Activated T-helper 9 cell treated with anti-CD3 and anti-CD28 coated beads, Interleukin-2, amount 50 U/mL, for 16 hours (primary cell): ENCODE results near the gene CRYBG3.

Experiments used
- DNase-seq: peaks from one replicate; pipeline ENCODE4 v3.0.0-alpha.2; 2020; ENCODE audit warnings: low read depth

Gene CRYBG3

DNA sequence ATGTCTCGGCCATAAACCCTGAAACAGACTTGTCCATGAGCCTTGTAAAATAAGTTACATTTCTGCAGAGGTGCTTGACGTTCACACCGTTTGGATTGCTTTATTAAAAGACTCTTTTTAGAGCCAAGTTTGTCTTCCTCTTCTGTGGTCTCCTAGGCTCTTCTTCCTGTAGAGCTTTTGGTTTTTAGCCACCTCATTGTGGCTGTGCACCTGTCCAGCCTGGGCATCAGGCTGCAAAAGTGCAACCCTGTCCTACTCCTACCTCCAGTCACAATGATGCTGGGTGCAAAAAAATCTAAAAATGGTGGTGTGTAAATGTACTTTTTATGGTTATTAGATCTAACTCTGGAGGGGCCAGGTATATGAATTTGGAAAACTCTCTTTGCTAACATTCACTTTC is 153.2 kb downstream of the CRYBG3 start:
- no peak for DNase-seq

- no peak for DNase-seq
These were observed 153.7 kb downstream of the CRYBG3 start for GRCh38 chr3:97975466-97975865.

DNA sequence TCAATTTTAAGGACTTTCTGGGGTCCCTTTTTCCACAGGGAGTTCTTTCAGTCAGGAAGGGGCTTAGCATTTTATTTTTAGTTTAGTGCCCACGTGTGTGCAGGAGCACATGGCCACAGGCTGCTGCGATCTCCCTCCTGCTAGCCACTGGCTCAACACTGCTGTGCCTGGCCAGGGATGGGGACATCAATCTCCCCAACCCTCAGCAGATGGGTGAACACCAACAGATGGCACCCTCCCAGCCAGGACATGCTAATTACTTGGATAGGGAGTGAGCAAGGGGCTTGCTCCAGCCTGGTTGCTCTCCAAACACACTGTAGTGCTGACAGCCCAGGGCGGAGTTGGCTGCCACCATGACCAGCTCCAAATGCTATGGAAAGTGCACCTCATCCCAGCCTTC is 157.8 kb downstream of the CRYBG3 start:
- no peak for DNase-seq

DNA sequence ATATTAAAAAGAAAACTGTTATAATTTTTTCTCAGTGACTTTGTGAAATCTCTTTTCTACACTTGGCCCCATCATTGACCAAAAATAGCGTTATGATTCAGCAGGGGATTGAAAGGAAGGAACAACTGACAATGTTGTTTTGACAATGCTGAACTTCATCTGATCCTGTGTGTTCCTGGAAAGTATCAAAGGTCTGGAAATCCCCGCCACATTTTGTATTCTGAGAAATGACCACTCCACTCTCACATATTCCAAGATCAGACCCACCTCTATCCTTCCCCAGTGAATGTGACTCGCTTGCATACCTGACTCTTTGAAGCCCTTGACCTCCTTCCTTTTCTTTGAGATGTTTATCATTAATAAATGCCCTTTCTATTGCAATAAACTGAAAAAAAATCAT is 160.1 kb downstream of the CRYBG3 start:
- DNase-seq = no peak

DNA sequence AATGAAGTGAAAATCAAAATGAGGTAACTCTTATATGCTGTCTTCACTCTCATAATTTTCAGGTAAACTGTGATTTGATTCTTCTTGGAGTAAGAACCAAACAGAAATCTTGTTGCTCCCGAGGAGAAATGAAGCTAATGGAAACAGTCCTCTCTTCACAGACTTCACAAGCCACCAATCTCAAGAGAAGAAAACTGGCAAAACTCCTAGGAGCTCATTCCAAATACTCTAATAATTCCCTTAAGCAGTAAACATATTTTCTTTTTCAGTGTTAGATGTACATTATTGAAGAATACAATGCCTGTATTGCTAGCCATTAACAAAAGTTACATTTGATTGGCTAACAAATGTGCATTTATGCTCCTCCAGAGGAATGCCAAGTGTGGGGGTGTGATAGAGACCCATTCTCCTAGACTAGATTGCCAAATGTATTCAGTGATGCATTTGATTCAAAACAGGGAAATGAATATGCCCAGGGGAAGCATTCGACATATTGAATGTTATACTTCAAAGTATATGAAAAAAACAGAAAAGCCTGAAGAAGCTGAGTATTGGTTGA is 162.2 kb downstream of the CRYBG3 start:
- DNase-seq = no peak

DNA sequence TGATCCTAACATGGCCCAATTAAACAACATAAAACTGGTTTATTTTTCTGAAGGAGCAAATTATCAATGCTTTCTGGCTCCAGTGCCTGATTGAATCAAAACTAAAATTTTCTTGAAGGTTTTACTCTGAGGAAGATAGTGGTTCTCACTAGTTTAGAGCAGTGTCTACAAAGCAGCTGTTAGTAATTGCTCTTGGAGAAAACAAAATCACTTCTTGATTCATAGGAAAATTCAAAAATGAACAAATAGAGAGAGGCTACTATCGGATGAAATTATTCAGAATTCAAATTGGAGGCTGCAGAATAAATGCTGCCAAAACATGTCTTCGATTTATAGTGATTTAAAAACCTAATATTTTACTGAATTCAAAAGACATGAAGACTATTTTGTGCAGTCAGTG is 165.5 kb downstream of the CRYBG3 start:
- DNase-seq = no peak

GRCh38 chr3:97988784-97989568 is 167.2 kb downstream of the CRYBG3 start:
- DNase-seq = no peak

GRCh38 chr3:97990624-97991292 is 168.9 kb downstream of the CRYBG3 start:
- DNase-seq = no peak

GRCh38 chr3:97991293-97991682 is 169.5 kb downstream of the CRYBG3 start:
- no peak for DNase-seq

DNA sequence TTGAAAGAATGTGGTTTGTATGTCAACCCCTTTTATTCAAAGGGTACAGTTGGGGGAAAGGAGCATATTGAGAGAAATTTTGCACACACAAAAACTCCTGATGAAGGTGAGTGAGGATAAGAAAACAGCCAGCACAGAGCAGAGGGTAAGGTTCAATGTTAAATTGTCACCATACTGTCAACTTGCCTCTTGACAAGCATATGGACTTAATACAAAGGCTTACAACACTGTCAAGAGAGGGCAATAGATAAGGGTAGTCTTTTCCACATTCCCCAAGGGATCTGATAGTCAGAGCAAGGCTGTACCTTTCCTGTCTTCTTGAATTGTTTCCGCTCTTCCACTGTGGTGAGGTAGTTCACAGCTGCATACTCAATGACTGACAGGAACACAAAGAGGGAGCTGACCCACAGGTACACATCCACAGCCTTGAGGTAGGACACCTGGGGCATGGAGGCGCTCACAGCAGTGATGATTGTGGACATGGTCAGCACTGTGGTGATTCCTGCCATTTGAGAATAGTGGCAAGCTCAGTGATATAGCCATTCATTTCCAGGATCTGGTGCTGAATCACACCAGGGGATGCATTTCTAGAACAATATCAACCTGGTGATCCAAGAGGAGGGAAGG is 170.8 kb downstream of the CRYBG3 start:
- DNase-seq = no peak

DNA sequence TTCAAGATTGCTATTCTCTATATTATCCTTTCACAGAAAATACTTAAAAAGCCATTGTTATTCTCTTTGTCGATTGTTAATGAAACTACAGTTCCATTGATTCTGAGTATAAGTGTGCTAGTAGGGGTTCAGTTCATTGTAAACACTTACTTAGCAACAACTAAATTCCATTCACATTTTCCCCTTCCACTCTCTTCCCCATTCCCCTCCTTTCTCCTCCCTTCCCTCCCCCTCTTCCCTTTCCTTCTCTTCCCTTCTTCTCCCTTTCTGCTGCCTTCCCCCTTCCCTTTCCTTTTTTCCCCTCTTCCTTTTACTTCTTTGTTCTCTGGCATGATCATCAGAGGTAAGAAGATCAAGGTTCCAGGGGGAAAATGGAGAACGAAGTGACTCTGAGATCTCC is 171.7 kb downstream of the CRYBG3 start:
- no peak for DNase-seq

DNA sequence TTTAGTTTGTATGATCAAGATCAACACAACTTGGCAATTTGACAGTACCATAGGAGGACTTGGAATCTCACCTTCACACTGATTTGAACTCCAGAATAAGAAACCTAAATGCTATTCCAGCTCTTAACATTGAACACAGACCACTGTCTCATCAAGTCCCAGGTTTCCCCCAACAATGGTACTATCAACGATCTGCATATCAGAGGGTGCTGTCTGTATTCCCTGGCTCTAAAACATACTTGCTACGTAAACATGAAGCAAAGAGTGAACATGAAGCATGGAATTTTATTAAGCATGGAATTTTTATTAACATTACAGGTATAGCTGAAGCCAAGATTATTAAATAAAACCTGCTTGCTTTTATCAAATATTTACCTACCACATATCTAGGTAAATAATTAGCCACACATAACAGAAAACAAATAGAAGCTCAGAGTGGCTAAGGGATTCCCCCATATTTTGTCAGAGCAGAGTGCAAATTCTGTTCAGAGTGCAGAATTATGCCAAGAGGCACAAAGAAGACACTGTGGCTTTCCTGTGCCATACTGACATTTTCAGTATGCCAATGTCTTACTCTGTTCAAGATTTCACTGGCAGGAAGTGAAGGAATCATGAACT is 172.6 kb downstream of the CRYBG3 start:
- no peak for DNase-seq
